ENCODE results near the gene SBF2.
A peak's percentile ranks its signal among the peaks of the same experiment; 100 is the strongest.
"Not testable (repeated sequence)": the region's sequence is repeated elsewhere in the genome, so short reads cannot be mapped to it uniquely, and the experiment has no call there.

Gene SBF2

DNA sequence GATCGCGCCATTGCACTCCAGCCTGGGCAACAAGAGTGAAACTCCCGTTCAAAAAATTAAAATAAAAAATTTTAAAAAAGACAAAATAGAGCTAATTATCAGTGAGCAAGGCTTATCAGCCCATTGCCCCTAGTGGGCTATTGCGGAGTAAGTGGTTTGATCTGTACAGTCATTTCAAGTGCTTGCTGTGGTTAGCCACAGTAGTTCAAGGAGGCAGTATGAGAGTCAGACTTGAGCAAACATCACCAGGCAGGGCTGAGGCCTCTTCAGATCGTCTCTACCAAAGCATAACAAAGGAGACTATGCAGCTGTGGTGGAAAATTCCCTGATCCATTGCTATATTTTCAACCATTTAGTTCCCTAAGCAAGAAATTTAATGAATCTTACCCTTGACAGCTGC, 4.3 kb upstream of the SBF2 start:
- DNase-seq = peak; percentile 85

DNA sequence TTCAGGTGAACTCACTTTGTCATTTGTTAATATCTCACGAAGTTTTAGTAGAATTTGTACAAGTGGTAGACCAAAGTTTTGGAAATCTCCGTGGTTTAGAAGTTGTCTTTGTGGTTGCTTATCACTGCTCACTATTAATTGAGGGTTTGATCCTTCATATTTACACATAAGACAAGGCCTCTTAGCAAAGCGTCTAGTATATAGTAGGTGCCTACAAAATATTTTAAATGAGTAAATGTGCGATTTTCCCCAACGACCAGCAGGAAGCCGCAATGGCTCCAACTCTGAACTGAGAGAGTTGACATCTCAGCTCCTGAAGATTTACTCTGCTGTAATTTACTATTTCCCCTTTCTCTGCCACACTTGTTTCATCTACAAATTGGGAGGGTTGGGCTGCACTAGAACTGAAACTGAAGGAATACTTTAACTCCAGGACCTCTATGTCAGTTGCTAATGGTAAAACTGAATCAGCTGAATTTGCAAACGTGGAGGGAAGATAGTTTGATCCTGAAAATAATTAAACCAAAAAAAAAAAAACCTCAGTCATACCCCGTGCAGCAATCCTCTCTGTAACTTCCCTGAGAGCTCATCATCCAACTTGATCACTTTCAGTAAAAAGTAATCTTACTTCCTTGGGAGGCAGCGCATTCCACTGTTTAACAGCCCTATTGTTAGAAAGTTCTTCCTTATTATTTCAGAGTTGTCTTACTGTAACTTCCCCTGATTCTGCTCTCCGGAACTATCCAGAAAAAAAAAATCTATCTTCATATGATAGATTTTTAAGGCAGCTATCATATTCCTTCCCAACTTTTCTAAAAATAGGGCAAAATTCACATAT, 1.3 kb upstream of the SBF2 start:
- no peak for DNase-seq

DNA sequence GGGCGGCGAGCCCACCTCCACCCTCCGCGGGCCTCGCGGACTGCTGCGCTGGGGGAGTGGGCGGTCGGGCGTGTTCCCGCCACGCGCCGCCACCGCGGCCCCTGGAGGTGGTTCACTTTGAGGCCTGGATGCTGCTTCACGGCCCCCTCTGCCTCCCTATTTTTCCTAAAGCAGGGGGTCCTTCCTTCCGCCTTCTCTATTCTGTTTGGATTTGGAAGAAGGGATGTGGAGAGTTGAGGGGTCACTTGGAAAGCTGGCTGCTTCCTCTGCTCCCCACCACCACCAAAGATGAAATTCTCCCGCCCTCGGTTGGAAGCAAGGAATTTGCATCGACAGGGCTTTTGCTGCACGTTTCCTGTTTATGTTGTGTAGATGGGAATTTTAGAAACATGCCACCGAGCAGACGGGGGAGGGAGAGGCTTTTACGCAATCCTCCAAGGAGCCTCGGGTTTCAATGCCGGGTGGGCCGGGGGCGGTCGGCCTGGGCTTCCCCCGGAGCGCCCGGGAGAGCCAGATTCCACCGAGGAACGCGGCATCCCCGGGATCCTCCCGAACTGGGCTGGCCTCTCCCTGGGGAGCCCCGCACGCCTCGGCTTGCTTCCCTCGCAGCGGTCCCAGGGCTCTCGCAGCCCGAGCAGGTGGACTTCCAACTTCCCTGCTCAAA, 403 bp upstream of the SBF2 start:
- no peak for DNase-seq

DNA sequence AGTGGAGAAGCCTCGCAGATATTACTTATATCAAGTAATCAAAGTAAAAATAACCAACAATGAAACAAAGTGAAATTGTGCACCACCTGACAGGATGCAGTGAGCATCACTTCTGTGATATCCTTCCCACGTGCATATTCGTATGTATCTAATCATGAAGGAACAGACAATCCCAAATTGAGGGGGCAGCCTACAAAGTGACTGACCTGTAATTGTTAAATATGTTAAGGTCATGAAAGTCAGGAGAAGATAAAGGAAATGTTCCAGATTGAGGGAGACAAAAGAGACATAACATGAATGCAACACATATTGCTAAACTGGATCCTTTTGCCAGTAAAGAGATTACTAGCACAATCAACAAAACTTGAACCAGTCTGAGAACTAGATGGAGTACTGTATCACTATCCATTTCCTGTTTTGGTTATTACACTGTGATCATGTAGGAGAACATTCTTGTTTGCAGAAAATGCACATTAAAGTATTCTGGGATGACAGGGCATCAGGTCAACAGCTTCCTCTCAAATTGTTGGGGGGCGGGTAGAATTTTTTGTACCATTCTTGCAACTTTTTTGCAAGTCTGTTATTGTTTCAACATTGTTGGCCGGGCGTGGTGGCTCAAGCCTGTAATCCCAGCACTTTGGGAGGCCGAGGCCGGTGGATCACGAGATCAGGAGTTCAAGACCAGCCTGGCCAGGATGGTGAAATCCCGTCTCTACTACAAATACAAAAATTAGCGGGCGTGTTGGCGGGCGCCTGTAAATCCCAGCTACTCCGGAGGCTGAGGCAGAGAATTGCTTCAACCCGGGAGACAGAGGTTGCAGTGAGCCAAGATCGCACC, 2.0 kb downstream of the SBF2 start:
- no peak for DNase-seq

DNA sequence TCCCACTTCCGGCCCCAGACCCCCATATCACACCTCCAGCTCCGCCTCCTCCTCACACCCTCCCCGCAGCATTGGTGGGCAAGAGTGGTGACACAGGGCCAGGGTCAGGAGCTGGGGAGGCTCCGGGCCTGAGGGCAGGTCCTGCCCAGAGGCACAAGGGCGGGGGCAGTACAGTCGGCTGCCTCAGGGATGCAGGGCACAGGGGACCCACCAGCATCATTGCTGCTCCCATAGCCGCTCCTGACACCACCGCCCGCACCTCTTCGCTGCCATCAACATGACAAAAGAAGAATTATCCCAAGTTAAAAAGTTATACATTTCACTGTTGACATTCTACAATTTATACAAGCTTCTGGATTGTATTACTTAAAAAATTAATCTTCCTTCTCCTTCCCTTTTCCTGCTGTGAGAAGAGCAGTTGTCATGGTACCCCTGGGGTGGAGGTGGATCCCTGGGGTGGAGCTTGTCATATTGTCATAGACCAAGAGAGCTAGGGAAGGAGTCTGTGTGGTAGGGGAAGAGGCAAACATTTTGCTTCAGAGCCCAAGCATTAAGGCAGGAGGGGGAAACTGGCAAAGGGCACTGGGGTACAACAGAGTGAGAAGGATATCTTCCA, 4.1 kb downstream of the SBF2 start:
- no peak for DNase-seq

DNA sequence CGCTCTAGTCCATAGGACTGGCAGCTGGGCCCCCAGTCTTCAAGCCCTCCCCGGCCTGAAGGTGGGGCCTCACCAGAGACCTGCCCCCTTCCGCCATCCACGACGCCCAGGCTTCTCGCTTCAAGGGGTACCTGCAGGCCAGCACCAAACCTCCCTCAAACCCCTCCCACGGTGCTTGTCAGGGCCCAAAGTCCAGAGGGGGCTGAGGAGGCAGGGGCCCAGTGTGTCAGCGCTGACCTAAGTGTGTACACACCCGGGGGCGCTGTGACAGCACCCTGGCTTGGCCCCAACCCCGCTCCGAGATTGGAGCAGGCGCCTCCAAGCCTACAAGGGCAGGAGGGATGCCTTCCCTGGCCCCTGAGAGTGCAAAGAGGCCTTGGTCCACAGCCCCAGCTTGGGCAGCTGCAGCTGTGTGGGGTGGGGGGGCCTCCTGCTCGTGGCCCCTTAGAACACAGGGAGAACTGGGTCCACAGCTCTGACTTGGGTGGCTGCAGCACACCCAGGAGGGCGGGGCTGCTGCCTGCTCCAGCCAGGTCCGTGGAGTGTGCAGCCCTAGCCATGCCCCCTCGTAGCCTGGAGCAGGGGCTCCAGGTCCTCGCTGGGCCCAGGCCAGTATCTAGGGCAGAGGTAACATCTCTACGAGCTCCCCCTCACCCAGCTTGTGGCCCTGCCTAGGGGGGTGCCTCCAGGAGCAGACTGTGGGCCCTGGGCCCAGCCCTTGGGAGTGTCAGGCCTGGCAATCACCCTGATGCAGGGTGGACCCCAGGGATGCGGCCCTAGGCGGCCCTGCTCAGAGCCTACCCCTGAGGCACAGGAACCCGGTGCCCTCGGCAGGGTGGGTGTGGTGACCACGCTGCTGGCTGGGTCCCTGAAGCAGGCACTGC, 4.9 kb downstream of the SBF2 start:
- DNase-seq = no peak

DNA sequence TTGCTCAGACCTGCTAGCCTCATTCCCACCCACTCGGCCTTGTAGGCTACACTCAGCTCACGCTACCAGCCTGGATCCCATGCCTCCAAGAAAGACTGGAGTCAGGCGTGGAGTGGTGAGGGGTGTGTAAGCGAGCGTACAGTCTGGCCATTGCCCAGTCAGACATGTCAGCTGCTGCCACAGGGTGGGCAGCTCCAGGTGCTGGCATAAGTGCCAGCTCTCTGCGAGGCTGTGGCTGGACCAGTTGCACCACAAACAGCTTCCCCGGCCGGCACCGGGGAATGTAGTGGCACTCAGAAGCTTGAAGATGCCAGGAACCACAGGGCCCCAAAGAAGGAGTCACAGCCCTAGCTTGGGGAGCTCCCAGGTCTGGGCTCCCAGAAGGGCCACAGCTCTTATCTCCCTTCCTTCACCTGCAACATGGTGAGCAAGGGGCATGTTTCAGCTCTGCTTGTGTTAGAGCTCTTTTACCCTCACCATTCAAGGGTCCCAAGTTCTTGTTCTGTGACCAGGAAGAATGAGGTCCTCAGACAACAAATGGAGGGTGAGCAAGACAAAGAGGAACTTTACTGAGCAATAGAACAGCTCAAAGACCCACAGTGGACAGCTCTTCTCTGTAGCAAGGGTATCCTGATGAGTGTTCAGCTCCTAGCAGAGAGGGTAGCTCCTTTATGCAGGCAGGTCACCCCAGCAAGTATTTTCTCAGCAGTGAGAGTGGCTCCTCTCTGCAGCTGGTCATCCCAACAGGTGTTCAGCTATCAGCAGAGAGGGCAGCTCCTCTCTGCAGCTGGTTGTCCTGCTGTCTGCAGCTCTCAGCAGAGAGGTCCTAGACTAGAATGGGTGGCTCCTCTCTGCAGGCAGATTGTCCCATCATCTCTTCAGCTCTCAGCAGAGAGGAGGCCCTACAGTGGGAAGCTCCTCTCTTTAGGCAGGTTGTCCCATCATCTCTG, 6.0 kb downstream of the SBF2 start:
- DNase-seq = no peak

DNA sequence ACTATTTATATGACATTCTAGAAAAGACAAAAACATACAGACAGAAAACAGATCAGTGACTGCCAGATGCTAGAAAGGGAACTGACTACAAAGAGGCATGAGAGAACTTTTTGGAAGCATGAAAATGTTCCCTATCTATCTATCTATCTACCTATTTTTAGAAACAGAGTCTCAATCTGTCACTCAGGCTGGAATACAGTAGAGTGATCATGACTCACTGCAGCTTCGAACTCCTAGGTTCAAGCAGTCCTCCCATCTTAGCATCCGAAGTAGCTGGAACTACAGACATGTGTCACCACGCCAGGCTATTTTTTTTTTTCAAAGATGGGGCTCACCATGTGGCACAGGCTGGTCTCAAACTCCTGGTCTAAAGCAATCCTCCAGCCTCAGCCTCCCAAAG, 6.9 kb downstream of the SBF2 start:
- DNase-seq = no peak

DNA sequence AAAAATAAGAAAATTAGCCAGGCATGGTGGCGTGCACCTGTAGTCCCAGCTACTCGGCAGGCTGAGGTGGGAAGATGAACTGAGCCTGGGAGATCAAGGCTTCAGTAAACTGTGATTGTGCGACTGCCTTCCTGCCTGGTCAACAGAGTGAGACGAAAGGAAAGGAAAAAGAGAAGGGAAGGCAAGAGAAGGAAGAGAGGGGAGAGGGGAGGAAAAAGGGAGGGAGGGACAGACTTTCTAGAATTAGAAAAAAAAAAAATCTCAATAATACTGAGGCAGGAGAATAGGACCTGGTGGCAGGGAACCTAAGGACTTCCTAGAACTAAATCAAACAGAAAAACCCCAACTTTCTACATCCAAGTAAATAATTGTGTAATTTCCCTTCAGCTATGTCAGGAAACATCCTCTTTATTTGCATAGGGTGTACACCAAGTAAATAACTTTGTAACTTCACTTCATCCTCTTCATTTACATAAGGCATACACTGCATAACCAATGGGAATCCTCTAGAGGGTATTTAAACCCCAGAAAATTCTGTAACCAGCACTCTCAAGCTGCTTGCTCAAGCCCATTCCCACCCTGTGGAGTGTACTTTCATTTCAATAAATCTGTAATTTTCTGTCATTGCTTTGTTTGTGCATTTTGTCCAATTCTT, 8.7 kb downstream of the SBF2 start:
- DNase-seq = no peak

DNA sequence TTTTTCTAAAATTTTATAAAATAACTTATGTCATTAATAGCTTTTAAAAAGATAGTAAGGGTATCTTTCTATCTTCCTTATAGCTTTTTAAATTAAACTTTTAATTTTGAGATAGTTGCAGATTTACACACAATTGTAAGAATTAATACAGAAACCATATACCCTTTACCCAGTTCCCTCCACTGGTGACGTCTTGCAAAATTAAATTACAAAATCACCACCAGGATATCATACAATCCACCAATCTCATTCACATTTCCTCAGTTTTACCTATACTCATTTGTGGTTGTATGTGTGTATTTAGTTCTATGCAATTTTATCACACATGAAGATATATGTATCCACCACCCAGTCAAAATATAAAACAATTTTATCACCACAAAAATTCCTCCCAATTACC, 10.0 kb downstream of the SBF2 start:
- DNase-seq = no peak

DNA sequence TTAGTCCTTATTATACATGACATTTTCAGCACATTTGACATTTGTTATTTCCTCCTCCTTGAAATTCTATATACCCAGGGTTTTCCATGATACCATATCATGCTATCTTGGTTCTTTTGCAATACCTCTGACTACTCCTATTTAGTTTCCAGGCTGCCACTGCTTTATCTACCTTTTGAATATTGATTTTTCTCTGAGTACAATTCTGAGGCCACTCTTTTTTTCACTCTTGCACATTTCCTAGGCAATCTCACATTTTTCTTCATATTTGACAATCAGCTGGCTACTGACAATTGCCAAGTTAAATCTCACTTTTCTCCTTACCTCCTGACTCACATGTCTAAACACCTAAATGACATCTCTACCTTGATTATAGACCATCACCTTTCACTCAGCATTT, 11.9 kb downstream of the SBF2 start:
- DNase-seq = no peak

DNA sequence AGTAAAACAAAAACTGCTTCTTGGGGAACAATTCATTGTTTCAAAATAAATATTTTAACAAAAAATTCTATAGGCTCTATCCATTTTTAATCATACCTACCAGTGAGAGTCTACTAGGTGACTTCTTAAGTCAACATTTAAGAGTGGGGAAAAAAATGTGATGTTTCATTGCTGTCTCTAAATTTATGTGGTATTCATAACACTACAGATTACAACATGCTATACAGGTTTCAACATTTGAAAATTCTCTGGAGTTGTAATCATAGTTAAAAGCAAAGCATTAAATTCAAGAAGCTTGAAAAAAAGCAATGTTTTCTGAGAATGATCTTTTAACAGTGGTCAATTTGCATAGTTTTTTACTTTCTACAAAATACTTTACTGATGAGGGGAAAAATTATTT, 18.3 kb downstream of the SBF2 start:
- DNase-seq = no peak

DNA sequence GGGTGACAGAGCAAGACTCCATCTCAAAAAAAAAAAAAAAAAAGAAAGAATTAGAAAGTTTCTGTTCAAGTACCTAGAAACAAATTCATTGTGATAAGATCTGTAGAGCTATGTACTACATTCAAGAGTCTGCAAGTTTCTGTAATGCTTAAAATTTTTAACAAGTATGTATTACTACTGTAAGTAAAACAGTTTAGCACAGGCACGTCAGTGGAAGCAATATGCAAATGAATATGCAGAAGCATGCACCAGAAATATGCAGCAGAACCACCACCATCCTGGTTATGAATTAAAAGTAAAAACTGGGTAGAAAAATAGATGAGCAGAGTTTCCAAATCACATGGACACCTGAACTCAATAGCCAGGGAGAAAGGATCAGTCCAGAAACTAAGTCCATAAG, 19.3 kb downstream of the SBF2 start:
- no peak for DNase-seq

DNA sequence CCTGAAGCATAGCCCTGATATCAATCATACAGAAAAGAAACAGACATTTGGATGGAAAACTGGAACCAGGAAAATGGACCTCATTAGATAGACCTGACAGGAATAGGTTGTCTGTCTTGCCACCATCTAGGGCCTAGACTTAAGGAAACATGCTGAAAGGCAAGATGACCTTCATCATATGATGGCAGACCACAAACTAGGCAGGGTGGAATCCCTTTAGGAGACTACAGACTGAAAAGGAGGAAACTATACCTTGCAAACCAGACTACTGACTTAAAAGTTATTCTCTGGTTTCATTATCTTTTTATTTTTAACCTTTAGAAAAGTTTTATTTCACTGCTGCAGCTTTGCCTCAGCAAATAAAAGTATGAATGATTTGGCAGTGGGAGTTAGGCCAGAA, 20.3 kb downstream of the SBF2 start:
- no peak for DNase-seq

DNA sequence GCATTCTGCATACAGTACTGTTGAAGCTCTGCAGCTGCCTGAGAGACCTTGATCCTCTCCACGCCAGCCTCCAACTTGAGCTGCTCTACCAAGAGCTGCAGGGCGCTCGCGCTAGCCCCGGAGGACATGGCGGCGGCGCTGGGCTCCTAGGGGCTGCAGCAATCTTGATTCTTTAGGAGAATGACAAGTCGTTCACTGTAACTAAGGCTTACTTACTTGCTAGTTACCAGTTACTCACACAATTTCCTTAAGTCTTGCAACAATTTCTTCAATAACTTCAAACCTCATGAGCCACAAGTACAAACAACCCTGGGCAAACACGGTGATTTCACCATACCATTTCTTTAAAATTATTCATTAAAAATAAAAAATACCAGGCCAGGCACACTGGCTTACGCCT, 21.9 kb downstream of the SBF2 start:
- no peak for DNase-seq

DNA sequence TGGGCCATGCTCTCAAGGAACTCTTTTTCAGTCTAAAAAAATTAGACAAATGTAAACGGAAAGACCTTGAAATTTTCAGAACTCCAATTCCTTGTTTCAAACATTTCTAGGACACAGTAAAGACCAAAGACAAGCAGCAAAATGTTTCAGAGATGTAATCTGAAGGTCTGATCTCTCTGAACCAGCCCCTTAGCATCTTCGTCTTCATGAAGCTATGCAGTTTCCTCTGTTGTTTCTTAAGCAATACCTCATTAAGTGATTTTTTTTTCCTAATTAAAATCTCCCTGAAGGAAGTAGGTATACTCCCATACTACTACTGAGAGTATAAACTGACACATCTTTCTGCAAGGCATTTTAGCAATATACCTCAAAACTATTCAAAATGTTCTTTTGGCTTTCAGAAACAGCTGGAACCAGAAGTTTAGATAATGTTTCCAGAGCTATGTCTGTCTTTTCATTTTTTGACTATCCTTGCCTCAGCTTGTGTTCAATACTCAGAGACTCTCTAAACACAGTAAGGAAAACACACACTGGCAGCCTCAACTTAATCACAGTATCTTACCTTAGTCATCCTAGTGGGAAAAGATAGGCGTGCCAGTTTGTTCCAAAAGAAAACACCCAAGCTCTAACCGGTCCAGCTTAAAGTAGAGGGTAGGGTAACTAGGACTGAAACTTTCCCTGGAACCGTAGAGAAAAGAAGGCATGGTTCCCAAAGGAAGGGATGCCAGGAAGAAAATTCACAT, 25.1 kb downstream of the SBF2 start:
- DNase-seq = no peak

DNA sequence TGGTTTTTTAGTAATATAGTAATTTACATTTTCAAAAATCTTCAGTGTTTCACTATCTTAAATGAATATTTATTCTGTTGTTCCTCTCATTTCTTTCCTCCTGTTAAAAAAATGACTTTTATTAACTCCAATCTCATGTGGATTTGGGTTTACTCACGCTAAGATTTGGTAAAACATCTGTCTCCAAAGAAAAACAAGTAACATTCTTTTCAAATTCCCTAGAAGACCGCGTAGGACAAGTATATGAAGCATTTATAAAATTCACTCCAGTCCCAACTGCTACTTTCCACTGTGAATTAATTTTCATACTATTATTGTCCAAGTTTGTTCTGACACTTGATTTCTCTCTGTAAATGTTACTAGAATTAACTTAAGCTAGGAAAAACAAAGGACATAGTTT, 26.2 kb downstream of the SBF2 start:
- no peak for DNase-seq

DNA sequence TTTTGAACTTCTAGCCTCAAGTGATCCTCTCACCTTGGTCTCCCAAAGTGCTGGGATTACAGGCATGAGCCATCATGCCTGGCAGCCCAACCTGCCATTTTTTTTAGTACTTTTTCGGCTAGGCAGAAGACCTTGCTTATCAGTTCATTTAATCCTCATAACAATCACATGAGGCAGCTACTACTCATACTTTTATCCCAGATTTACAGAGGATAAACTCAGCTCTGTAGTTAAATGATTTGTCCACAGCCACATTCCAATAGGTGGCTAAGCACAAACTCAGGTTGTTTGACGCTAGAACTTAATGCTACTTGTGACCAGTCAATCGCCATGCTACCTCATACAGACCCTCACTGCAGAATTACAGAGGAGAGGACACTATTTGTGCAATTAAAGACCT, 28.1 kb downstream of the SBF2 start:
- no peak for DNase-seq

DNA sequence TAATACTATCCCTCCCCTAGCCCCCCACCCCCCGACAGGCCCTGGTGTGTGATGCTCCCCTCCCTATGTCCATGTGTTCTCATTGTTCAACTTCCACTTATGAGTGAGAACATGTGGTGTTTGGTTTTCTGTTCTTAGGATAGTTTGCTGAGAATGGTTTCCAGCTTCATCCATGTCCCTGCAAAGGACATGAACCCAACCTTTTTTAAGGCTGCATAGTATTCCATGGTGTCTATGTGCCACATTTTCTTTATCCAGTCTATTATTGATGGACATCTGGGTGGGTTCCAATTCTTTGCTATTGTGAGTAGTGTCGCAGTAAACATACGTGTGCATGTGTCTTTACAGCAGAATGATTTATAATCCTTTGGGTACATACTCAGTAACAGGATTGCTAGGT, 29.3 kb downstream of the SBF2 start:
- DNase-seq = not testable (repeated sequence)

DNA sequence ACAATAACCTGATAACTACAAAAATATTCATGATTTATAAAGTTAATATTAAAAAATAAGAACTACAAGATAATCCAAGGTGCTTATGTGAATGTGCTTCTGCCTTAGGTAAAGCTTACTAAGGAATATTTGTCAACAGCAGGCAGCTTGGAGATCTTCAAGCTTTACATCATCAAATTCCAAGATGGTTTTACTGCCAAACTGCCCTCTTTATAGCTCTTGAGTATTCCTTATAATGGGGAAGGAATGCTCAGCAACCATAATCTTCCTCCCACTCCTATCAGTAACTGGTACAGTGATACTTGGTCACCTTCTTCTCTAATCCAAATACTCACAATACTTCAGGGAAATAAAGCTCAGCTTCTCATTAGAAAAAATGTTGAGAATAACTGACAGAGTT, 30.1 kb downstream of the SBF2 start:
- DNase-seq = no peak
